Neural cell (in vitro differentiated cells): ENCODE measurements around the gene NRL.
A peak's percentile ranks its signal among the peaks of the same experiment; 100 is the strongest.

ENCODE experiments used
- CTCF ChIP-seq: fragments of 450-650 bp; IDR thresholded peaks from 2 replicates; pipeline ENCODE4 v1.5.1; 2014; ENCODE audit warnings: antibody characterized with exemption, mild to moderate bottlenecking, moderate library complexity; ENCODE audit not compliant: poor library complexity, severe bottlenecking
- RAD21 ChIP-seq: fragments of 450-650 bp; conservative IDR thresholded peaks from 2 replicates; pipeline ENCODE4 v1.6.1; 2014; ENCODE audit warnings: antibody characterized with exemption, mild to moderate bottlenecking, moderate library complexity
- REST ChIP-seq: IDR thresholded peaks from 2 replicates; pipeline ENCODE4 v1.6.1; 2012; ENCODE audit warnings: borderline replicate concordance

GRCh38 chr14:24058260-24058950, 56.3 kb downstream of the NRL start:
- TF ChIP-seq CTCF (peak; percentile 93), REST (peak; percentile 20), RAD21 (peak; percentile 96)
